Fibroblast of upper back skin (primary cell): ENCODE results near the gene NAT9.

Experiments
- DNase-seq: peaks from one replicate; pipeline ENCODE4 v3.0.0-alpha.2; 2013

Gene NAT9

DNA sequence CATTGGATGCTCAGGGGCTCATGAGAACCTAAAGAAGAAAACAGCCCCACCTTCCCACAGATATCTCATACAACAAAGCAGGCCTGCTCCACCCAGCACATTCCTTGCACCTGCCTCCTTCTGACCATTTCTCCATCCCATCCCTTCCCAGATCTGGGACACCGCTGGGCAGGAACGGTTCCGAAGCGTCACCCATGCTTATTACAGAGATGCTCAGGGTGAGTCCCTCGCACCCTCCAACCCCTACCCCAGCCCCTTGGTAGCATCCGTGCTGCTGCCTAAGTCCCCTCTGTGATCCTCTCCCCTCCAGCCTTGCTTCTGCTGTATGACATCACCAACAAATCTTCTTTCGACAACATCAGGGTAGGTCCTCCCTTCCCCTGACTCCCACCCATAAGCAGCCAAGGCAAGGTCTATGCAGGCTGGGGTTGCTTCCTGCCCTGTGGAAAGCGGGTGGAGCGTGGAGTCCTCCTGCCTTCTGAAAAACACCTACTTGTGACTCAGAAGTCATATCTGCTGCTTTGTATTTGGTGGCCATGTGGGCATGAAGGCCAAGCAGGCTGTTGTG, 33.1 kb downstream of the NAT9 start:
- DNase-seq, result no peak

DNA sequence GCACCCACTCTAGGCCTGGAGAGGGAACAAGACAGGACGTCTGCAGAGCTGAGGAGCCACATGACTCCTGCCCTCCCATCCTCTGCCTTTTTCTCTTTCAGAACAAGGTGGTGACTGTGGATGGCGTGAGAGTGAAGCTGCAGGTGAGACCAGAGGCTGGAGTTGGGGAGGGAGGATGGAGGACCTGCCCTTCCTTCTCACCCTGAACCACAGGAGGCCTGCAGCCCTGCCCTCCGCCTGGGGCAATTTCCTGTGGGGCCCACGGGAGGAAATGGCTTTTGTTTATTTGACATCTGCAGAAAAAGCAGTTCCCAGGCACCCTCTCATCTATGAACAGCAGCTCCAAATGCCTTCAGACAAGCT, 34.0 kb downstream of the NAT9 start:
- no peak for DNase-seq

DNA sequence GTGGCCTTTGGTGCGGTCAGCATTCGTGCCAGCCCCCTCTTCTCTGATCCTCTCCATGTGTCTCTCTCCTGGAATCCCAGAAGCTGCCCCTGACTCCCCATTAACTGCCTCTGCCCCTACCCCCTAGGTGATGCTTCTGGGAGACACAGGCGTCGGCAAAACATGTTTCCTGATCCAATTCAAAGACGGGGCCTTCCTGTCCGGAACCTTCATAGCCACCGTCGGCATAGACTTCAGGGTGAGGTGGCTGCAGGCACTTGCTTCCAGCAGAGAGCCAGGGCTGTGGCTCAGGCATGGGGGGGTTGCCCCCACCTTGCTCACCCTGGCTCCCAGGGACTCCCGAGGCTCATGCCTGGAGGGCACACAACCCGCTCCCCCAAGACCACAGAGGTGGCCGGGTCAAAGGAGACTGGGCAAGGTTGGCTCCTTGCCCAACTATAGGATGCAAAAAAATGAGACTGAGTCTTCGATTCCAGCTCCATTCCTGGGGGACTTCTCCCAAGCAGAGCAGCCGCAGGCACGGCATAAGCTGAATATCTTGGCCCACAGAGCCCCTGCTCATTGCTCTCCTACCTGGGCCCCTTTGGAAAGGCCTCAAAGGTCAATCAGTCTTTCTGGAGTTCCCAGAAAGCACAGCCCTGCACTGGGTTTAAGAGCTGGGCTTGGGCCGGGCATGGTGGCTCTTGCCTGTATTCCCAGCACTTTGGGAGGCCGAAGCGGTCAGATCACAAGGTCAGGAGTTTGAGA, 35.3 kb downstream of the NAT9 start:
- no peak for DNase-seq

DNA sequence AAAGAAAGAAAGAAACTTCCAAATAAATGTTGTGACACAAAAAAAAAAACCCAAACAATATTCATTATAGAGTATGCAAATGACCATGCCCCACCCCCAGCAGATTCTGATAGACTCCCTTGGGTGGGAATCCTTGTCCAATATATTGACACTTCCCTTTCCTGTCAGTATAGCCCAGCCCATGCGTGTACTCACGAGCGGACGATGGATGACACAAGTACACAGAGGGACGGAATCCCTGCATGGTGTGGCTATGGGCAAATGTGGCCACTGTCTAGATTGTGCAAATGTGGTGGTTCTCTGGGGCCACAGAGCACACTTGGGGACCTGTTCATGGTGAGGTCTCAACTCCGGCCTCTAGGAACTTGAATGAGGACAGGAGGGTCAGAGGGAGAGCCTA, 36.0 kb downstream of the NAT9 start:
- DNase-seq, result no peak

DNA sequence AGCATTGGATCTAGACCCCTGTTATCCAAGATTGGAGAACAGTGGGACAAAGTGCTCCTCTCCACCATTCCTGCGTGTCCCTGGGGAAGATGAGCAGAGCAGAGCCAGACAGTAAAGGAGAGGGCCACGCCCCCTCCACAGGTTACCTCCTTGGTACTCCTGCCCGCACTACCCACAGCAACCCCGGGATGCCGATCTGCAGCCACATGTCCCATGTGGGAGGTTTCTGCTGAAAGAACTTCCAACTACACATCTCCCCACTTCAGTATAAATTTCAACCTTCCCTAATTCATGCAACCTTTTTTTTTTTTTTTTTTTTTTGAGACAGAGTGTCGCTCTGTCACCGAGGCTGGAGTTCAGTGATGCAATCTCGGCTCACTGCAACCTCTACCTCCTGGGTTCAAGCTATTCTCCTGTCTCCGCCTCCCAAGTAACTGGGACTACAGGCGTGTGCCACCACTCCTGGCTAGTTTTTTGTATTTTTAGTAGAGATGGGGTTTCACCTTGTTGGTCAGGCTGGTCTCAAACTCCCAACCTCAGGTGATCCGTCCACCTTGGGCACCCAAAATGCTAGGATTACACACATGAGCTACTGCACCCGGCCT, 36.8 kb downstream of the NAT9 start:
- DNase-seq, result no peak

- DNase-seq, result no peak
These were observed 37.8 kb downstream of the NAT9 start for GRCh38 chr17:74738051-74738996.

DNA sequence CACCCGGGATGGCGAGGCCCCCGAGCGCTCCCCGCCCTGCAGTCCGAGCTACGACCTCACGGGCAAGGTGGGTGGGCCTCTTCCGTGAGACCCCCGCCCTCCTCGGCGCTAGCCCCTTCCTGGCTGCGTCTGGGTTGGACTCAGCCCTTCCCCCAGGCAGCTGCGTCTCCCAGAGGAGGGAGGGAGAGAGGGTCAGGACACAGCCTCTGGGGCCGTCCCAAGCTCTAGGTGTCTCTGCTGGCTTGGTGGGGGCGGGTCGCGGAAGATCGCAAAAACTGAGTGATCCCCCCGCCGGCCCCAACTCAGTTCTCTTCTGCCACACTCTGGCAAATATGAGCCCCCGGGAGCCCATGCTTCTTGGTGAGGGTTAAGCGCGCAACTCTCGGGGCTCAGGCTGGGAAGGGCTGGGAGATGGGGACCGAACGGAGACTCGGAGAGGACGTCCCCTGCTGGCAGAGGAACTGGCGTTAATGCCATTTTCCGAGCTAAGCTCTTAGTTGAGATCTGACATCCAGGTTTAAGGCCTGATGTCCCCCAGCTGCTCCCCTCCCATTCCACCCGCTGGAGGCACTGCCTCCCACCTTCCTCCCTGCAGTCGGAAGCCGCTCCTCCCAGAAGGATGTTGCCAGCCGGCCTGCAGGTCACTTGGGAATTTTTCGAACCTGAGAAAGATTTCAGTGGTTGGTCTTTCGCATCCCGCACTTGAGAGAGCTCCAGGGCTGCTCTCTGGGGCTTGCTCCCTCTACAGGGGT, 38.7 kb downstream of the NAT9 start:
- no peak for DNase-seq

DNA sequence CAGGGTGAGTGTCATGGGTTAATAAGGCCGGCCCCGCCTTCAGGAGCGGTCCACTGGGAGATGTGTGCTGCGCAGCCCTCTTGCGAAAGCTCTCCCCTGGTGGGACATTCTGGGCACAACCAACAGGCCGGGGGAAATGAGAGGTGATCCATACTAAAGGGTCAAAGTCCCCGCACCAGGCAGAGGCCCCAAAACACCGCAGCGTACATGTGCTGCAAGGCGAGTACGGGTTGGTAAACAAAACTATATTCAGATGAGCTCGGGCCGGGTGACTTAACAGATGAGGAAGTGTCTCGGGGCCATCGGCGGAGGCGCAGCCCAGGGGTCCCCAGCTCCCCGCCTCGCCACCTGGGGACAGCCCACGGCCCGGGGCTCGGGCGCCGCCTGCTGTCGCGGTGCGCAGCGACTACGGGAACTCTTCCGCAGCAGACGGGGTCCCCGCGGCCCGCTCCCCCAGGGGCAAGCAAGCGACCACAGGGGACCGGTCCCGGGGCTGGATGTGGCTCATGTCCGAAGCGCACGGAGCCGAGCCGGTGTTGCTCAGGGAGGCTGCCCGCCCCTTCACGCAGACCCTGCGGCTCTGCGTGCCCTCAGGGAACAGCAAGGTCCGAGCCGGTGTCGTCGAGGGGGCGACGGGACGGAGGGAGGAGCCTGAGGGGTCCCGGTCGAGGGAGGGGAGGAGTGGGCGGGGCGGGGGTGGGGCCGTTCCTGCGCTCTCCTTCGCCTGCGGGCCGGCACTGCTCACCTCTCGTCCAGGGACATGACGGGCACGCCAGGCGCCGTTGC, 39.4 kb downstream of the NAT9 start, which contains the start of gene RAB37:
TSS of gene RAB37 (plus strand) at position 744 of the 786 bp plus-strand sequence. CDS start at position 761, 17 bp downstream.
- no peak for DNase-seq

- DNase-seq, result no peak
These were observed 41.9 kb downstream of the NAT9 start for GRCh38 chr17:74734256-74734655.

DNA sequence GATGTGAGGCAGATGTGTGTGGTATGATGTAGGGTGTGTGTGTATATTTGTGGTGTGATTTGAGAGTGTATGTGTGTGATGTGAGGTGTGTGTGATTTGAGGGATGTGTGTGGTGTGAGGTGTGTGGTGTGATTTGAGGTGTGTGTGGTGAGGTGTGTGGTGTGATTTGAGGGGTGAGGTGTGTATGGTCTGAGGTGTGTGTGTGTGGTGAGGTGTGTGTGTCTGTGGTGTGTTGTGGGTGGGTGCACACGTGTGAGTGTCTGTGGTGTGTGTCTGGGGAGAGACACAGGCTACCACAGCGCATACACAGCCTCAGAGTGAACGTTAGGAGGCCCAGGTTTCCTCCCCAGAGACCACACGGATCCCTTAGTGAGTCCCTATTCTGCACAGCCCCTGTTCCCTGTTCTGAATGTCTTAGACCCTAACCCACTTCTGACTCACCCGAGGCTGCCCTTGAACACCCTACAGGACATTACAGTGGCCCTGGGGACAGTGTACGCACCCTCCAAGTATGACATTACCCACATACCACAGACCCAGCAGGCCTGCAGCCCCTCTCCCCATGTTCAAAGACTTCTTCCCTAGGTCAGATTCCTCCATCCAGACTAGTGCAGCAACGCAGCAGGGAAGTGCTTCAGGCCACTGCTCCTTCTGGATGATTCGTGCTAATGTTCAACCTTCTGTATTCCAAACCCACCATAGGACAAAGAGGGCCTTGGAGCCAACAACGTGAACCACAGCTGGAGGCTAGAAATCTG, 42.6 kb downstream of the NAT9 start:
- DNase-seq, result no peak

GRCh38 chr17:74732042-74732867, 43.9 kb downstream of the NAT9 start:
- no peak for DNase-seq

- DNase-seq, result no peak
These were observed 44.9 kb downstream of the NAT9 start for GRCh38 chr17:74731347-74731605.

DNA sequence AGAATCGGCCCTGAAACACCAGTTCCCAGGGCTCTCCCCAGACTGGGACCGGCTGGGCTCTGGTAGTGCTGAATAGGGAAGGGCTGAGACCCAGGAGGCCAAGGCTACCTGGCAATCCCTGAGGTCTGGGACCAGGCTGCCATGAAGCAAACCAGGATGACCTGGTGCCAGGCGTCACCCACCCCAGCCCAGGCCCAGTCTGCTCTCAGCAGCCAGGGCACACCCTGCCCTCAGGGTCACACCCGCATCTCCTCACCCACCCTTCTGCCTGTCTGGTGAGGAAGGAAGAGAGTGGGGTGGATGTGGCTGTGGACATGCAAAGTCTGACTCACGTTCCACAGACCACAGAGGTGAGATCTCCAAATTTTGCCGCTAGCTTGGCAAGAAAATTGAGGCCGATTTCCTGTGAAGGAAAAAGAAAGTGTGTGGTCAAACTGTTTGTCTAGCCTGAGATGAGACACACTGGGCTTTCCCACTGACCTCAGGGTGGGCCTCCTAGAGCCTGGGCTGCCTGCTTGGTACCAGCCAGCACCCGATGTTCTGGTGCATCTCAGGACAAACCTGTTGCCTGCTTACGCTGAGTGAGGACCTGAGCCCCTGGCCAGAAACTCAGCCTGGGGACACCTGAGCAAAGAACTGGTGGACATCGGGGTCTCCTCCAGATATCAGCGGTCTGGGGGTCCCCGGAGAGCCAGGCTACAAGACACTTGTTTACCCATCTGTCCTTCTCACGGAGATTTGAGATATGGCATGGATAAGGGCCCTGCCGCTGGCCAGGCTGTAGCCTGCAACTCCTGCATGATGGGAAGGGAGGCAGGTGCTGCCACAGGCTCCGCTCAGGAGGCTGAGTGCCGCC, 45.4 kb downstream of the NAT9 start:
- DNase-seq, result no peak

DNA sequence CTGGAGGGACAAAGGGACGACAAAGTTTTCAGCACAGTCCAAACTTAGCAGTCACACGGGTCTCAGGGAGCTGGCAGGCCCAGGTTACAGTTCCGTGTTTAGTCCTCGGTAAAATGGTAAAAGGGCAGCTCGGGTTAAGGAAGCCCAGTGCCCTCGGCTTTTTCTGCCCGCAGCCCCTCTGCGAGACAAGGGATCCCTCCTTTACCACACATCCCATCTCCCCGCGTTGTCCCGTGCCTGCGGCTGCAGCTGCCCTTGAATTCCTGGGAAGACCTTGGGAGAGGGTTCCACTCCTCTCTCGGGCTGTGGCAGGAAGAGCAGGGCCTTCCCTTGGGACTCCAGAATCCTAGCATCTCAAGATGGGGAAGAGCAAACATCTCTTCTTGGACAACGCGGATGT, 46.3 kb downstream of the NAT9 start:
- no peak for DNase-seq

GRCh38 chr17:74729368-74729767, 46.8 kb downstream of the NAT9 start:
- DNase-seq, result no peak

GRCh38 chr17:74728702-74729075, 47.5 kb downstream of the NAT9 start:
- DNase-seq, result no peak

DNA sequence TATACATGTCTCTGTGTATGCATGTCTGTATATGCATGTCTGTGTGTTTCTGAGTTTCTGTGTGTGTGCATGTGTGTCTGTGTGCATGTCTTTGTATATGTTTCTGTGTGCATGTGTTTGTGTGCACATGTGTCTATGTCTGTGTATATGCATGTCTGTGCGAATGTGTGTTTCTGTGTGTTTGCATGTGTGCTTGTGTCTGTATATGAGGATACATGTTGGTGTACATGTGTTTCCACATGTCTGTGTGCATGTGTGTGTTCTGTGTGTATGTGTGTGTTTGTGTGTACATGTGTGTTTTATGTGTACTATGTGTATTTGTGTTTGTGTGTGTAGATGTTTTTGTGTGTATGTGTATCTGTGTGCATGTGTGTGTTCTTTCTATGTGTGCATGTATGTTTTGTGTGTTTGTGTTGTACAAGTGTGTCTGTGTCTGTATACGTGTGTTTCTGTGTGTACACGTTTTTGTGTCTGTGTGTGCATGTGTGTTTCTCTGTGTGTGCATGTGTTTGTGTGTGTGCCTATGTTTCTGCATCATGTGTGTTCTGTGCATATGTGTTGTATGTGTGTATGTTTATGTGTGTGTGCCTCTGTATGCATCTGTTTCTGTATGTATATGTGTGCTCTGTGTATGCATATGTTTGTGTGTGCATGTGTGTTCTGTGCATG, 48.0 kb downstream of the NAT9 start:
- no peak for DNase-seq

DNA sequence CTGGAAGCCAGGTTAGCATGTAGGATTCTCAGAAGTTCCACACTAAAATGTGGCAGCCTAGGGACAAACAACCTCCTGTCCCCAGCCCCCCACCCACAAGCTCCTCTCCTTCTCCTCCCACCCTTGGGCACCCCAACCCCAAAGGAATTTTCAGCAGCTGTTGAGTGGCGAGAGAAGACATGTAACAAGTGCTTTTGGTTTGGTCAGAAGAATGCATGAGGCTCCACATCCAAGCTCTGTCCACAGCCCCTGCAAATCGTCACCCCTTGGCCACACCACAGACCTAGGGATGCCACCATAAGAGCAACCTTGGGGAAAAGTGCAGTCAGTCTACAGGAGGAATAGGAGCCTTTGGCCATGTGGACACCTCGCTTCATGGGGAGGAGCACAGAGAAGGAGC, 51.0 kb downstream of the NAT9 start:
- DNase-seq, result no peak

DNA sequence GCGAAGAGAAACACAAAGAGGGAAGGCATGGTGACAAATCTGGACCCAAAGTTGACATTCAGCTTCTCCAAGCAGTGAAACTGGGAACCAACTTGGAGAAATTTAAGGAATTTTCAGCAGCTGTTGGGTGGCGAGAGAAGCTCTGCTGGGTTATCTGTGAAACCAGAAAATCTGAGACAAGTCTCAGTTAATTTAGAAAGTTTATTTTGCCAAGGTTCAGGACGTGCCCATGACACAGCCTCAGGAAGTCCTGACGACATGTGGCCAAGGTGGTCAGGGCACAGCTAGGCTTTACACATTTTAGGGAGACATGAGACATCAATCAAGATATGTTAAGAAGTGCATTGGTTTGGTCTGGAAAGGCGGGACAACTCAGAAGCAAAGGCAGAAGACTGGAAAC, 52.3 kb downstream of the NAT9 start:
- DNase-seq, result no peak
